ENCODE data around the gene XYLB.
A peak's percentile ranks its signal among the peaks of the same experiment; 100 is the strongest.

The XYLB gene

DNA sequence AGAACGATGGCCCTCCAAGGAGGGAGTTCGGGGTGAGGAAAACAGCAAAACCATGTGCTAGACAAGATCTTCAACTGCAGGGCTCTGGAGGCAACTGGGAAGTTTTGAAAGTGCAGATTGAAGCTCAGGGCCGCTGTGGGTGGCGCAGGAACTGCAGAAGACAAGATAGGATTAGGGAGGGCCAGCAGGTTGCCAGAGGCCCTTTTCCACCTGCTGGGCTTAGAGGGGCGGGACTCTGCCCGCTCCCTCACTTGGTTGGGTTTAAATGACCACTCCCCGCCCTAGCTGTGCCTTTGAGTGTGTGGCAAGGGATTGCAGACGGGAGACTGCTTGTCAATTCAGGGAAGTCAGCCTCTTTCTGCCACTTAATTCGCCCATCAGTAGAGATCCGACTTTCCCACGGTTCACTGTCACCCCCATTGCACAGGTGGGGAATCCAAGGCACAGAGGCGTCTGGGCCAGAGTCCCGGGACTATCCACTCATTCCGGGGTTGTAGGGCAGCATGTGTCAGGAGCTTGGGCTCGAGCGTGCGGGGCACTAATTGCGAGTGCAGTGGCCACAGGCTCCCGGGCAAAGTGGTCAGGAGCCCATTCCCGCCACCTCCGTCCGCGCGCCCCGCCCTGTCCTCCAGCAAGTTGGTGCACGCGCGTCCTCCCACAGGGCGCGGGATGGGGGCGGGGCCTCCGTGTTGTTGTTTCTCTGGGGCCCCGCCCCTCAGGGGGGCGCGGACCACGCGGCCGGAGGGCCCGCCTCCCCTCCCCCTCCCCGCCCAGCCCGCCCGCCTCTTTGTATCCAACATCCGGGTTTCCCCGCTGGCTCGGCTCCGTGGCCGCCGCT, 106.7 kb downstream of the XYLB start, which contains the start of gene ACVR2B:
Gene ACVR2B (plus strand): TSS at position 816 of the 838 bp plus-strand sequence. CDS start 433 bp downstream, outside the sequence.
- DNase-seq (ENCODE audit: extremely low read depth in 1 of 2, low read depth in 1 of 2) = peak; percentile 41 to 46

GRCh38 chr3:38453913-38454177, 107.3 kb downstream of the XYLB start:
- DNase-seq (ENCODE audit: extremely low read depth in 1 of 2, low read depth in 1 of 2) = no peak

DNA sequence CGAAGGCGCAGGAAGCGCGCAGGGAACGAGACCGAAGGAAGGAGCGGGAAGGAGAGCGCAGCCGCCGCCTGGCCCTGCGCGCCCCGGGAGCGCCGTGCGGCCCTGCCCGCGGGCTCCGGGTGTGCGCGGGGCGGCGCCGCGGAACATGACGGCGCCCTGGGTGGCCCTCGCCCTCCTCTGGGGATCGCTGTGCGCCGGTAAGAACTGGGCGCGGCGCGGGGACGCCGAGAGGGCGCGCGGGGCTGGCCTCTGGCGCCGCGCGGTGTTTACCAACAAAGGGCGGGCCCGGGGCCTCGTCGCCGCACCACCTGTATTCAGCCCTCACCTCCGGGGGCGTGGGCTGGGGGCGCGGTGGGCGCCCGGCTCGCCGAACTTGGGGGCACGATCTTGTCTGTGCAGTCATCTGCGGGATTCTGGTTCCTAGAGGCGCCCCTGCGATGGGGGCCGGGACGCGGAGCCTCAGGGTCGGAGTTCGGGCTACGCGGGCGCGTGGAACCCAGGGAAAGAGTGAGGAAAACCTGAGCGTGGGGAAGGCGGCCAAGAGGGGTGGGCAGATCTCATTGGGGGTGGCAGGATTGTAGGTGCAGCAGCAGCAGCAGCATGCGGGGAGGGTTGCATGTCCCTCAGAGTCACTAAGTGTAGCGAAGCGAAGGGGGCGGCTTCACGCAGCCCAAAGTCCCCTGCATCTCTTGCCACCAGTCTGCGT, 107.7 kb downstream of the XYLB start:
- DNase-seq (ENCODE audit: extremely low read depth in 1 of 2, low read depth in 1 of 2) = no peak

- DNase-seq (ENCODE audit: extremely low read depth in 1 of 2, low read depth in 1 of 2) = no peak
Measured at GRCh38 chr3:38454884-38455638, 108.5 kb downstream of the XYLB start.

DNA sequence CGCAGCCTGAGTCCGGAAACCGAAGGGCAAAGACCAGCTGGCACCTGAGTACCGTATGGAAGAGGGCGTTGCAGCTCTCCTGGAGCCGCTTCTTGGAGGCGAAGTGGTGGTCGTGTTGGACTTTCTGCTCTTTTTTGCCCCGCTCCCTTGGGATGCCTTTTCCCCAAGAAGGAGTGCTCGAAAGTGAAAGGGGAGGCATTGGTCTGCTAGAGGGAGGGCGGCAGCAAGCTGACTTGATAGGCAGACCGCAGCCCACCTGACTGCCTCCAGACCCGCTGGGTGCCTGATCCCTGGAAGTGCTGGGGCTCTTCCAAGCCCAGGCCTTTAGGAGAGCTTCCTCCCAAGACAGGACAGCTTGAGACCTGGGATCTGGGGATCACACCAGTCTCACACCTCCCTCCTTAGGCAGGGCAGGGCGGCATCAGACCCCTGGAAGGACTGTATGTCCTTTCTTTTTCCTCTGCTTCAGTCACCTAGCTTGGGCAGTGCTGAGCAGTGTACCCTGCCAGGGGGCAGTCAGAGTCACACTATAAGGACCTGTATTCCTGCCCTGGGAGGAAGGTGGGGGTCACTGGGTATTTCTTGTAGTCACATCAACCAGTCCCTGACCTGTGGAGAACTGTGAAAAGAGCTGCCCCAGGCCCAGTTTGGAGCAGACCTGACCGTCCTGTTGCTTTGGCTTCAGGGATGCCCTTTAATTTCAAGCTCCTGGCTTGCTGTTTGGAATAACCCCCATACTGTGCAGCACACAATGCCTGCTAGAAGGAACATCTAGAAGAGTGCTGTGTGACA, 109.2 kb downstream of the XYLB start:
- DNase-seq (ENCODE audit: extremely low read depth in 1 of 2, low read depth in 1 of 2) = no peak

- no peak for DNase-seq (ENCODE audit: extremely low read depth in 1 of 2, low read depth in 1 of 2)
Measured at GRCh38 chr3:38457111-38458003, 110.8 kb downstream of the XYLB start.

GRCh38 chr3:38458796-38459498, 112.4 kb downstream of the XYLB start:
- no peak for DNase-seq (ENCODE audit: extremely low read depth in 1 of 2, low read depth in 1 of 2)

DNA sequence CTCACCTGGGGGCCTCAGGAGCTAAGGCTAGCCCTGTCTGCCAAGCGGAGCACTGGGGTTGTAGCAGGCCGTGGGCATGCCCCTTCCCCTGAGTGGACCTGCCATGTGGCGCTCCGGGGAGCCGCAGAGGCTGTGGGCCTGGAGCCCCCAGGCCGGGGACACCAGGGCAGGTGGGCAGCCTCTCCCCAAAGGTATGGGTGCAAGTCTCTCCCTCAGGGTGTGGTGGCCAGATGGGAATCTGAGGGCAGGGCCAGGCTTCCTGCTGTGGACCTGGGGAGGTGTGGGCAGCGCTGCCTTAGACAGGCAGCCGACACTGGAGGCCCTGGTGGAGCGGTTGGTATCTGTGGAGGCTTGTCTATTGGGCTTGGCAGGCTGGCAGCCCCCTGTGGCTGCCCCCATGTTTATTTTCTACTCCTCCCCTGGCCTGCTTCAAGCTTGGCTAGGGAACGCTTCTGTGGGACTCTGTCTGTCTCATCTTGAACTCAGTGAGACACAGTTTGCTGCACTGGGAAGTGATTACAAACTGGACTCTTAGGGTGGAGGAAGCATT, 113.0 kb downstream of the XYLB start:
- DNase-seq (ENCODE audit: extremely low read depth in 1 of 2, low read depth in 1 of 2) = no peak

GRCh38 chr3:38460377-38461270, 114.0 kb downstream of the XYLB start:
- no peak for DNase-seq (ENCODE audit: extremely low read depth in 1 of 2, low read depth in 1 of 2)

Measured in stimulated activated CD8-positive, alpha-beta memory T cell treated with anti-CD3 and anti-CD28 coated beads, Interleukin-7, amount 100 ng/mL, for 48 hours (primary cell).